GM18508 (cell line): ENCODE data around the gene MGRN1.
"Not testable (repeated sequence)": the region's sequence is repeated elsewhere in the genome, so short reads cannot be mapped to it uniquely, and the experiment has no call there.

ENCODE experiments used
- ATAC-seq: cut with Tn5 transposase; IDR thresholded peaks from one replicate; pipeline ENCODE4 v1.9.1; 2021; ENCODE audit warnings: moderate number of reproducible peaks; ENCODE audit not compliant: insufficient read depth, unreplicated experiment

MGRN1 gene

DNA sequence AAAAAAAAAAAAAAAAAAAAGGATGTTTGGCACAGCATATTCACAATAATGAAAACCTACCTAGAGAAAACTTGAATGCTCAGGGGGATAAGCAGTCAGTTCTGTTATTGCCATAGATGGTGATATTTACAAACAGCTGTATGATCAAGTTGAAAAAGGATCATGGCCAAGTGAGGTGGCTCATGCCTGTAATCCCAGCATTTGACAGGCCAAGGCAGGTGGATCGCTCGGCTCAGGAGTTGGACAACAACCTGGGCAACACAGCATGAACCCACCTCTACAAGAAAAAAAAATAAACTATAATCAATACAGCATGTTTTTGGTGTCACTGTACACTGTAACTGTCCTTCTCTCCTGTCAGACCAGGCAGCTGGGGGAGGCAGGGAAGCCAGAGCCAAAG, 90.4 kb downstream of the MGRN1 start:
- ATAC-seq = no peak

- no peak for ATAC-seq
These were observed 93.8 kb downstream of the MGRN1 start for GRCh38 chr16:4718466-4718865.

DNA sequence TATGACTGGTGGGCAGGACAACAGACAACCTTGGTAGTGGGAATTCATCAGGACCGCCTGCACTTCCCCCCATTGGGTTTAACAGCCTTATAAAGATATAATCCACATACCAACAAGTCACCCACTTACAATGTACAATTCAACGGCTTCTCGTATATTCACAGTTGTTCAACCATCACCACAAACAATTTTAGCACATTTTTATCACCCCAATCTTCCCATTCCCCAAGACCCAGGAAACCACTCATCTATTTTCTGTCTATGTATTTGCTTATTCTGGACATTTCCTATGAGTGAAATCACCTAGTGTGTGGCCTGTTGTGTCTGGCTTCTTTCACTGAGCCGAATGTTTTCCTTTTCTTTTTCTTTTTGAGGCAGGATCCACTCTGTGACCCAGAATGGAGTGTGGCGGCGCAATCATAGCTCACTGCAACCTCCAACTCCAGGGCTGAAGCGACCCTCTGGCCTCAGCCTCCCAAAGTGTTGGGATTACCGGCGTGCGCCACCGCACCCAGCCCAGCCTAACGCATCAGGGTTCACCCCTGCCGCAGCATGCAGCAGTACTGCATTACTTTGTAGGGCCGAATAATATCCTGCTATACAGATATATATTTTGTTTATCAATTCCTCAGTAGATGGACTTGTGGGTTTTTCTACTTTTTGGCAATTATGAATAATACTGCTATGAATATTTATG, 98.6 kb downstream of the MGRN1 start:
- no peak for ATAC-seq

- no peak for ATAC-seq
These were observed 100.1 kb downstream of the MGRN1 start for GRCh38 chr16:4724661-4725270.

DNA sequence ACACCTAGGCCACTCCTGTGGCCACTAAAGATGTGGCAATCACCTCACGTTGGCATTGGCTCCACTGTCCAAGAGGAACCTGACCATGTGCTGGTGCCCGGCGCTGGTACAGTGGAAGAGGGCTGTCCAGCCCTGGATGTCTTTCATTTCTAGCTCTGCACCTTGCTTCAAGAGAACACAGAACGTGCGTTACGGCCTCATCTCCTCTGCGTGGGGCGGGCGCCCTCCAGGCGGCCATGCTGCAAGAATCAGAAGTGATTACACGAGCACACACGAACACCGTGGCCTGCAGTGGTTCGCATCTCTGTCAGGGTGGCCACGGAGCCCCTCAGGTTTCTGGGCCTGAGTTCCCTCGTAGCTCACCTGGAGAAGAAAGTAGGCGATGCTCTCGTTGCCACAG, 102.0 kb downstream of the MGRN1 start:
- no peak for ATAC-seq

- ATAC-seq = no peak
These were observed 104.0 kb downstream of the MGRN1 start for GRCh38 chr16:4728676-4729075.

- no peak for ATAC-seq
These were observed 105.2 kb downstream of the MGRN1 start for GRCh38 chr16:4729876-4730275.

DNA sequence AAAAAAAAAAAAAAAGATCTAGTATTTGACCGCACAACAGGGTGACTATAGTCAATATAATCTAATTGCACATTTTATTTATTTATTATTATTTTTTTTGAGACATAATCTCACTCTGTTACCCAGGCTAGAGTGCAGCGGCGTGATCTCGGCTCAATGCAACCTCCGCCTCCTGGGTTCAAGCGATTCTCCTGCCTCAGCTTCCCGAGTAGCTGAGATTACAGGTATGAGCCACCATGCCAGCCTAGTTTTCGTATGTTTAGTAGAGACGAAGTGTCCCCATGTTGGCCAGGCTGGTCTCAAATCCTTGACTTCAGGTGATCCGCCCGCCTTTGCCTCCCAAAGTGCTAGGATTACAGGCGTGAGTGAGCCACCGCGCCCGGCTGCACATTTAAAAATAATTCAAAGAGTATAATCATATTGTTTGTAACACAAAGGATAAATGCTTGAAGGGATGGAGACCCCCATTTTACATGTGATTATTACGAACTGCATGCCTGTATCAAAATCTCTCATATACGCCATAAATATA, 108.7 kb downstream of the MGRN1 start:
- ATAC-seq = no peak

- ATAC-seq = no peak
These were observed 109.1 kb downstream of the MGRN1 start for GRCh38 chr16:4733747-4734062.

DNA sequence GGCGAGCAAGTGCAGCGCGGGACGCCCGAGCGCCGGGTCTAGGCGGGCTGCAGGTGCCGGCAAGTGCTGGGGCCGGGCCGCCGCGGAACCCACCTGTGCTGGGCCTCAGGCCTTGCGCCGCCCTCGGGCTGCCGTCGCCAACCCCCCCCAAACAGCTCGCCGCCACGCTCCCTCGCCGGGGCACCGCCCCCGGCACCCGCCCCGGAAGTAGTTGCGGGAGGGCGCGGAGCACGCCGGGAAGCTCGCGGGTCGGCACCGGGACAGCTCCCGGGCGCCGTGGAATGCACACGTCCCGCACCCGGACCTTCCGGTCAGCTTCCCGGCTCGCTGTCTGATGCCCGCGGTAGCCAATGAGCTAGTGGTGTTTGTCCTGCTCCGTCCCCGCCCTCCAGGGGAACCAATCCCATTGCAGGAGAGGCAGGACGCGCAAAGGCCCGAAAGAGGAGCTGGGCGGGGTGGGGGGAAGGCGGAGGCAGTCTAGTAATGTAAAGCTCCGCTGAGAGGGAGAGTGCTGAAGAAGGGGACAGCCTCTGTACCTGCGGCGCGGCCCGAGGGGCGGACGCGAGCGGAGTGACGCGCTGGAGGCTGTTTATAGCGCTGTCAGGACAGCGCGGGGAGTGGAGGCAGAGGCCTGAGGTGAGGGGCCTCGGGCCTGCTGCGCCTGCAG, 109.6 kb downstream of the MGRN1 start, which contains the start of the genes ANKS3 and DNAAF8:
Gene ANKS3 (minus strand): TSS at position 209 of the 667 bp plus-strand sequence. CDS start 4,122 bp downstream, outside the sequence.
Gene DNAAF8 (plus strand): TSS at position 475 of the 667 bp plus-strand sequence. CDS start 1,978 bp downstream, outside the sequence.
- ATAC-seq = peak; percentile 72

DNA sequence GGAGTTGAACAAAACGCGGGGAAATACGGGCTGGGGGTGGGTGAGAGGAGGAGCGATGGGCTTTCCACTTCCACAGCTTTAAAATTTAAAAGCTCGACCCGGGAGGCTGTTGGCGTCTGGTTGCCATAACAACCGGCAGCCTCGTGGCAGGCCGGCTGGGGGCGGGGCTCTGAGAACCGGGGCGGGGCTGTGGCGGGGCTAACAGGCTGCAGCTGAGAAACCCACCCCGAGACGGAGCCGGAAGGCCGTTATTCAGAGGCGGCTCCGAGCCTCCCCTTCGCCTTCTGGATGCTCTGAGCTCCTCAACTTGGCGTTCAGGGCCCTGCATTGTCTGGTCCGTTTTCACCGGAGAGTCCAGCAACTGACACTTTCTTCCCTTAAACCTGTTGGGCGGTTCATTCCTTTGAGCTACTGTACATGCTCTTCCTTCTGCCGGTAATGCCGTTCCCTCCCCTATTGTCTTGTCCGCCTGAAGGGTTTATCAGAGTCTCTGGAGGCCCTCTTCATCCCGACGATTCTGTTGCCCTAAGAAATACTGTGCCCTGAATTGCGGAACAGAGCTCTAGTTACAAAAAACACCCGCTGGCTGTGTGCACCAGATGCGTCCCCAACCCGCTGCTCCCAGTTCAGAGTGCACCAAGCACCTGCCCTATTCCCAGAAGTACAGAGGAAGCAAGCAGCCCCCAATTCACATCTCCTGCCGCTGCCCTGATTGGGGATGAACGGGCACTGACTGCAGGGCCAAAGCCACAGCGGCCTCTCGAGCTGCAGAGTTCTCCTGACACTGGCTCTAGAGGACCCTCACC, 110.3 kb downstream of the MGRN1 start:
- no peak for ATAC-seq

DNA sequence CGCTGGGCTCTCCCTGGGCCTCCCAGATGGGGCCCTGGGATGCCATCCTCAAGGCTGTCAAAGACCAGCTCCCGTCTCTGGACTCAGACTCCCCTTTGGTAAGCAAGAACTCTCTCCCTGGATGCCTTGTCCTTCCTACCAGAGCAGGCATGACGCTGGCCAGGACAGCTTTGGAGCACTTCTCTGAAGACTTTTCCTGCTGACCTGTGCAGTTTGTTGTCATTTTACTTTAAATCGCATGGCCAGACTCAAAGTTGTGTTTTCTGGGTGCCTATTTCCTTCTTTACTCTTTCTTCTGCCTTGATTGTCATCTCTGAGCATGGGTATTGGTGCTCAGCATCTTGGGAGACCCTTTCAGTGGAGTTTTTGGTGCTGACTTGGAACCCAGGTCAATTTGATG, 111.9 kb downstream of the MGRN1 start:
- ATAC-seq = no peak

GRCh38 chr16:4737545-4737944, 112.9 kb downstream of the MGRN1 start:
- no peak for ATAC-seq

- ATAC-seq = not testable (repeated sequence)
These were observed 113.7 kb downstream of the MGRN1 start for GRCh38 chr16:4738370-4738769.
